Caco-2 (cell line): ENCODE data around the gene NDUFC2. TPM values are rescaled to one million over a fixed set of nuclear protein-coding genes. Genes with fewer than 3 reads are reported as not detected.

Experiments used
- BruUV-seq: library from RNA; stranded (reverse); fragments of 400-500 nt; replicated peaks from 2 replicates; lab custom pipeline; 2021; lab: Mats Ljungman, UMichigan
- CTCF ChIA-PET: fragments of 300-600 bp; sonication (Branson Sonifier 250); formaldehyde crosslinking; loops from one replicate; lab custom pipeline; 2022; ENCODE audit warnings: antibody characterized with exemption; lab: Charles Lee
- POLR2A ChIA-PET: fragments of 300-600 bp; sonication (Branson Sonifier 250); formaldehyde crosslinking; loops from one replicate; lab custom pipeline; 2022; ENCODE audit warnings: antibody characterized with exemption; lab: Charles Lee
- DNase-seq, 2 experiments: peaks; one replicate each; pipeline versions ENCODE4 v3.0.0 to v3.0.0-alpha.2; 2020 to 2022
- H3K27me3 ChIP-seq: replicated peaks from 2 replicates; pipeline ENCODE4 v1.6.0; 2011; ENCODE audit warnings: low read length; ENCODE audit not compliant: control insufficient read depth, insufficient read depth
- H3K36me3 ChIP-seq: 2 replicates; pipeline ENCODE4 v1.5.1; 2011; ENCODE audit warnings: low read length; ENCODE audit not compliant: control insufficient read depth, insufficient read depth
- H3K4me1 ChIP-seq: fragments of 250-450 bp; sonication (Bioruptor Pico); 2 replicates; pipeline ENCODE4 v1.5.1; 2020; ENCODE audit warnings: mild to moderate bottlenecking
- H3K4me3 ChIP-seq: 2 replicates; pipeline ENCODE4 v1.5.1; 2011; ENCODE audit warnings: low read depth, mild to moderate bottlenecking, control low read depth, low read length
- H3K9me3 ChIP-seq: fragments of 250-450 bp; sonication (Bioruptor Pico); 2 replicates; pipeline ENCODE4 v1.5.1; 2020; ENCODE audit warnings: mild to moderate bottlenecking, moderate library complexity
- H3K27ac Mint-ChIP-seq: one replicate; pipeline ENCODE4 v1.8.0; 2022; ENCODE audit warnings: mixed read lengths; ENCODE audit not compliant: unreplicated experiment
- H3K27me3 Mint-ChIP-seq: one replicate; pipeline ENCODE4 v1.8.0; 2022; ENCODE audit warnings: mixed read lengths; ENCODE audit not compliant: insufficient read depth, unreplicated experiment
- H3K36me3 Mint-ChIP-seq: one replicate; pipeline ENCODE4 v1.8.0; 2022; ENCODE audit warnings: mild to moderate bottlenecking, mixed read lengths; ENCODE audit not compliant: insufficient read depth, unreplicated experiment
- H3K4me1 Mint-ChIP-seq: one replicate; pipeline ENCODE4 v1.8.0; 2022; ENCODE audit warnings: low read depth, mixed read lengths; ENCODE audit not compliant: unreplicated experiment
- H3K4me3 Mint-ChIP-seq: one replicate; pipeline ENCODE4 v1.8.0; 2022; ENCODE audit warnings: mild to moderate bottlenecking, moderate library complexity, mixed read lengths; ENCODE audit not compliant: unreplicated experiment
- H3K9me3 Mint-ChIP-seq: one replicate; pipeline ENCODE4 v1.8.0; 2022; ENCODE audit warnings: mixed read lengths; ENCODE audit not compliant: unreplicated experiment
- intact Hi-C: fragments of 100-400 bp; cut with micrococcal nuclease; formaldehyde crosslinking; loops from one replicate; pipeline ENCODE4 v1.10.0; 2022; ENCODE audit not compliant: unreplicated experiment
- total RNA-seq: library from RNA; stranded (reverse); gene quantifications from 2 replicates; pipeline ENCODE4 v1.2.3, GENCODE V29; 2022
- TF ChIP-seq, protein P1 (sequence below), 2 experiments: fragments of 200-600 bp in 1 of 2; IDR thresholded peaks; 1 replicate in 1 of 2; 2 replicates in 1 of 2; pipeline versions ENCODE4 v1.5.1 to v1.8.0; 2011 to 2022; ENCODE audit warnings: antibody characterized with exemption in 1 of 2, control low read depth in 1 of 2, inconsistent platforms in 1 of 2, low read depth in 1 of 2, low read length in 1 of 2, mild to moderate bottlenecking in 1 of 2, moderate library complexity in 1 of 2; ENCODE audit not compliant: insufficient read depth in 1 of 2, severe bottlenecking in 1 of 2, unreplicated experiment in 1 of 2

Gene NDUFC2
- total RNA-seq, 1 experiment from 2014 or later = 732 TPM

DNA sequence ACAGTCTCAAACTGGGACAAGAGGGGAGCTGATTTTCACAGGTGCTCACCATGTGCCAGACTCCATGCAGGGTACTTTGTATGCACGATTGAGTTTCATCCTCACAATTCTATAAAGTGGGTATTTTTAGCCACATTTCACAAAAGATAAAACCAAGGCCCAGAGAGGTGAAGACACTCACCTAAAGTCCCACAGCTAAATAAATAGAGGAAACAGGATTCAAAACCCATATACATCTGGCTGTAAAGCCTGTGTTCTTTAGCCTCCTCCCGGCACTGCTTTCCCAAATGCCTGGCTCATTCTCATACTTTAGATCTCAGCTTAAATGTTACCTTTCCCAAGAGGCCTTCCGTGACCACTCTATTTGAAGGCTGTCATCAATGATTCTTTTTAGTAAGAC is 43.3 kb downstream of the NDUFC2 start:
- peaks cover 15% of the 10 kb centered on the region for H3K4me1 Mint-ChIP-seq

DNA sequence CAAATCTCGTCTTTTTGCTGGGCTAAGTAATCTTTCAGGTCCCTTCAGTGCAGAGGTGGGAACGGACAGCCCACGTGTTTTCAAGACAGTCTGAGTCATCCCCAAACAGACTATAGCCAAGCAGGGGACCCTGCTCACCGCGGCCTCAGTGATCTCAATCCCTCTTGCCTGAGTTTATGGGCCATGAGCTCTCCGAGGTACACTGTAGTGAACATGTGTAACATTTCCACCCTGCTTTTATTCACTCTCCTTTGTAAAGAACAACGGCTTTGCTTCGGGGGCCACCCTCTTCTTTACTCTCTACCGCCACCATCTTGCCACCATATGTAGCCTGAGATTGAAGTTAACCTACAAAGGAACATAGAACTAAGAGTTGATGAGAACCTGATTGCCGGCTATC is 45.0 kb downstream of the NDUFC2 start:
- ChIA-PET CTCF (no interaction called here), POLR2A (no interaction called here)
- DNase-seq = no peak
- Histone ChIP-seq H3K36me3 (no peaks in the 10 kb centered on the region), H3K27me3 (no peaks in the 10 kb centered on the region), H3K4me1 (no peaks in the 10 kb centered on the region), H3K9me3 (no peaks in the 10 kb centered on the region), H3K4me3 (no peak overlapping the region)
- Mint-ChIP-seq H3K4me3 (no peak overlapping the region), H3K27ac (no peak overlapping the region), H3K36me3 (no peaks in the 10 kb centered on the region), H3K9me3 (no peaks in the 10 kb centered on the region), H3K27me3 (no peaks in the 10 kb centered on the region), H3K4me1 (peaks cover 7% of the 10 kb centered on the region)
- intact Hi-C loops = no loop called here
- TF ChIP-seq, protein P1, sequence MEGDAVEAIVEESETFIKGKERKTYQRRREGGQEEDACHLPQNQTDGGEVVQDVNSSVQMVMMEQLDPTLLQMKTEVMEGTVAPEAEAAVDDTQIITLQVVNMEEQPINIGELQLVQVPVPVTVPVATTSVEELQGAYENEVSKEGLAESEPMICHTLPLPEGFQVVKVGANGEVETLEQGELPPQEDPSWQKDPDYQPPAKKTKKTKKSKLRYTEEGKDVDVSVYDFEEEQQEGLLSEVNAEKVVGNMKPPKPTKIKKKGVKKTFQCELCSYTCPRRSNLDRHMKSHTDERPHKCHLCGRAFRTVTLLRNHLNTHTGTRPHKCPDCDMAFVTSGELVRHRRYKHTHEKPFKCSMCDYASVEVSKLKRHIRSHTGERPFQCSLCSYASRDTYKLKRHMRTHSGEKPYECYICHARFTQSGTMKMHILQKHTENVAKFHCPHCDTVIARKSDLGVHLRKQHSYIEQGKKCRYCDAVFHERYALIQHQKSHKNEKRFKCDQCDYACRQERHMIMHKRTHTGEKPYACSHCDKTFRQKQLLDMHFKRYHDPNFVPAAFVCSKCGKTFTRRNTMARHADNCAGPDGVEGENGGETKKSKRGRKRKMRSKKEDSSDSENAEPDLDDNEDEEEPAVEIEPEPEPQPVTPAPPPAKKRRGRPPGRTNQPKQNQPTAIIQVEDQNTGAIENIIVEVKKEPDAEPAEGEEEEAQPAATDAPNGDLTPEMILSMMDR (IDR thresholded peaks at IDR 0.05; ENCODE audit: insufficient read depth in 1 of 2, low read depth in 1 of 2, low read length in 1 of 2, severe bottlenecking in 1 of 2, unreplicated experiment in 1 of 2) = no peak
- no TSS peak for BruUV-seq

More for the DNA sequence above, 43.3 kb downstream of the NDUFC2 start:
- H3K36me3 Mint-ChIP-seq = no peaks in the 10 kb centered on the region
- H3K4me3 Mint-ChIP-seq = no peak overlapping the region
- no peak for DNase-seq
- no peaks in the 10 kb centered on the region for H3K9me3 ChIP-seq
- TF ChIP-seq, protein P1 (IDR thresholded peaks at IDR 0.05; ENCODE audit: insufficient read depth in 1 of 2, low read depth in 1 of 2, low read length in 1 of 2, severe bottlenecking in 1 of 2, unreplicated experiment in 1 of 2) = no peak
- POLR2A ChIA-PET = no interaction called here
- no peaks in the 10 kb centered on the region for H3K36me3 ChIP-seq
- H3K9me3 Mint-ChIP-seq = no peaks in the 10 kb centered on the region
- no TSS peak for BruUV-seq
- CTCF ChIA-PET = no interaction called here
- no peaks in the 10 kb centered on the region for H3K27me3 Mint-ChIP-seq
- H3K4me3 ChIP-seq = no peak overlapping the region
- no peaks in the 10 kb centered on the region for H3K4me1 ChIP-seq
- H3K27ac Mint-ChIP-seq = no peak overlapping the region
- intact Hi-C loops = no loop called here
- H3K27me3 ChIP-seq = no peaks in the 10 kb centered on the region

DNA sequence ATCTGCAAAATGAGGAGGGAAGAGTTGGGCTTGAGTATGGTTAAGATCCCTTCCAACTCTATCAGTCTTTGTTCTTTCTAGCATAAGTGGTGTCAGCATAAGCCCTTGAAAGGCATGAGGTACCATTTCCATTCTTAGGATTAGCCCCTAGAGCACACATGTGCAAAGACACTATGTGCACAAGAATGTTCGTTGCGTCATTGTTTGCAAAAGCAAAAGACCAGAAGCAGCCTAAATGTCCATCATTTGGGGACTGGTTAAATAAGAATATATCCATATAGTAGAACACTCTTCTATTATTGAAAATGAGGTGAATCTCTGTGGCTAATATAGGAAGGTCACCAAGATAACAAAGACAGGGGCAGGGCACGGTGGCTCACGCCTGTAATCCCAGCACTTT is 46.6 kb downstream of the NDUFC2 start:
- DNase-seq = no peak
- Histone ChIP-seq H3K36me3 (no peaks in the 10 kb centered on the region), H3K27me3 (no peaks in the 10 kb centered on the region), H3K4me3 (no peak overlapping the region), H3K4me1 (peaks cover 2% of the 10 kb centered on the region; the same call in 1 of the 2 replicates), H3K9me3 (no peaks in the 10 kb centered on the region)
- H3K4me3 Mint-ChIP-seq = no peak overlapping the region
- no peaks in the 10 kb centered on the region for H3K9me3 Mint-ChIP-seq
- intact Hi-C loops = no loop called here
- peaks cover 5% of the 10 kb centered on the region for H3K36me3 Mint-ChIP-seq
- ChIA-PET POLR2A (no interaction called here), CTCF (no interaction called here)
- H3K4me1 Mint-ChIP-seq = peaks cover 2% of the 10 kb centered on the region
- no peak overlapping the region for H3K27ac Mint-ChIP-seq
- BruUV-seq = no TSS peak
- TF ChIP-seq, protein P1 (IDR thresholded peaks at IDR 0.05; ENCODE audit: insufficient read depth in 1 of 2, low read depth in 1 of 2, low read length in 1 of 2, severe bottlenecking in 1 of 2, unreplicated experiment in 1 of 2) = no peak
- no peaks in the 10 kb centered on the region for H3K27me3 Mint-ChIP-seq
